GM20000 (cell line): ENCODE measurements around the gene MYOZ1.

Experiments
- DNase-seq: peaks from one replicate; pipeline ENCODE4 v3.0.0; 2012; ENCODE audit warnings: low spot score
- TF ChIP-seq, protein P1 (sequence below): IDR thresholded peaks from 2 replicates; pipeline ENCODE4 v1.5.1; 2012; ENCODE audit warnings: mild to moderate bottlenecking, control low read depth; ENCODE audit errors: extremely low read depth, missing control alignments

MYOZ1 gene

DNA sequence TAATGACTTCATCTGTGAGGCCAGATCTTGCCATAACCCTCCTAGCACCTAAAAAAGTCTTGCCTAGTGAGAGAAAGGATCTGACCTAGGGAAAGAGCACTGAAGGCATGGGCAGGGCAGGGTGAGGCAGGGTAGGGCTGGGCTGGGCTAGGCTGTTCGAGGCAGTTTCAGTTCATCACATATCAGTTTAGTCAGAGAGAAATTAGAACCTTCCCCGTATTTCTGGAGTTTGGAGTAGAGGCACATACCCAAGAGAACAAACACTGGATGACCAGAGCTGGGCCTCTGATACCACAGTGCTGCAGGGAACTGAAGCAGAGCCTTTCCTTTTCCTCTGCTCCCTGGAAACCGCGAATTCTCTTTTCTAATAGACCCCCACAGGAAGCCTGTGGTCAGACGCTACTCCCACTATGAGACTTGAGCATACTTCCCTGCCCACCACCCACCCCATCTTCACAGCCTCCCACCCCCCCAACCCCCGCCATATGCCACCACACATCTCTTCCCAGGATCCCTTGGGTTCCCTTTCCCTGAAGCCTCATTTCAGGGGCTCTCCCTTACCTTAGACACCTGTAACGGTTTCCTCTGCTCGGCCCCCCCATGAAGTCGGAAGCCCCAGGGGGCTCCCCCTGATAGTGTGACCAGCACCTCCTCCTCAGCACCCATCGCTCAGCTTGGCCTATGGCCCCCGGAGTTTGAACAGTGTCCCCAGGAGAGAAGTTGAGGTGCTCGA is 14.1 kb upstream of the MYOZ1 start:
- peak; percentile 54 for DNase-seq
- TF ChIP-seq, protein P1, sequence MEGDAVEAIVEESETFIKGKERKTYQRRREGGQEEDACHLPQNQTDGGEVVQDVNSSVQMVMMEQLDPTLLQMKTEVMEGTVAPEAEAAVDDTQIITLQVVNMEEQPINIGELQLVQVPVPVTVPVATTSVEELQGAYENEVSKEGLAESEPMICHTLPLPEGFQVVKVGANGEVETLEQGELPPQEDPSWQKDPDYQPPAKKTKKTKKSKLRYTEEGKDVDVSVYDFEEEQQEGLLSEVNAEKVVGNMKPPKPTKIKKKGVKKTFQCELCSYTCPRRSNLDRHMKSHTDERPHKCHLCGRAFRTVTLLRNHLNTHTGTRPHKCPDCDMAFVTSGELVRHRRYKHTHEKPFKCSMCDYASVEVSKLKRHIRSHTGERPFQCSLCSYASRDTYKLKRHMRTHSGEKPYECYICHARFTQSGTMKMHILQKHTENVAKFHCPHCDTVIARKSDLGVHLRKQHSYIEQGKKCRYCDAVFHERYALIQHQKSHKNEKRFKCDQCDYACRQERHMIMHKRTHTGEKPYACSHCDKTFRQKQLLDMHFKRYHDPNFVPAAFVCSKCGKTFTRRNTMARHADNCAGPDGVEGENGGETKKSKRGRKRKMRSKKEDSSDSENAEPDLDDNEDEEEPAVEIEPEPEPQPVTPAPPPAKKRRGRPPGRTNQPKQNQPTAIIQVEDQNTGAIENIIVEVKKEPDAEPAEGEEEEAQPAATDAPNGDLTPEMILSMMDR, result no peak

DNA sequence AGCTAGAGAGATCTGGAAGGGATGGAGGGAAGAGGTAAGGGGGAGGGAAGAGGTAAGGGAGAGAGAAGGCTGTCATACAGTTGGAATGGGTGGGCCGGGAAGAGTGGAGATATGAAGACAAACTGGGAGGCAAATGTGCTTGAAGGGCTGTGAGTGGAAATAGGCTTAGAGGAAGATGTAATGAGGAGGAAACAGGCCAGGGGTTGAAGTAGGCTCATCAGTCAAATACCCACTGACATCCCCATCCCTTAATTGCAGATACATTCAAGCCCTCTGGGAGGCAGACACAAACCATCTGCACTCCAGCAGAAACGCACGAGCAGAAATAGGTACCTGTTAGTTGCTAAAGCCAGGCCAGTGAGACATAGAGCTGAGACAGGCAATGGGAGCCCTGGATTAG is 12.4 kb upstream of the MYOZ1 start:
- TF ChIP-seq, protein P1, result peak; percentile 44
- DNase-seq, result peak; percentile 52

DNA sequence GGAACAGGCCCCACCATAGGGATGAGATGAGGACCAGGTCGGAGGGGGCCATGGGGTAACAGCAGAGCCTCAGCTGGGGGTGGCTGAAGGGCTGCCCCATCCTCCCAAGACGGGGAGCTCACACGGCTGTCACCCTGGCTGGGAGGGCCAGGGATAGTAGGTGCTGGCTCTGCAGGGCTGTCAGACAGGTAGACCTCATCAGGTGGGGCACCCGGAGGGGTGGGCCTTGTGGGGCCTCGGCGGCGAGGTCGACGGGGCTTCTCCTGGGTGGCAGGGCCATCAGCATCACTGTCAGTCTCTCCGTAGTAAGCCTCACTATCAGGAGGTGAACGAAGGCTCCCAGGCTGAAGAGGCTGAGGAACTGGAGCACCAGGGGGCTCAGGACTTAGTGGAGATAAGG is 11.9 kb upstream of the MYOZ1 start:
- TF ChIP-seq, protein P1, result no peak
- no peak for DNase-seq

DNA sequence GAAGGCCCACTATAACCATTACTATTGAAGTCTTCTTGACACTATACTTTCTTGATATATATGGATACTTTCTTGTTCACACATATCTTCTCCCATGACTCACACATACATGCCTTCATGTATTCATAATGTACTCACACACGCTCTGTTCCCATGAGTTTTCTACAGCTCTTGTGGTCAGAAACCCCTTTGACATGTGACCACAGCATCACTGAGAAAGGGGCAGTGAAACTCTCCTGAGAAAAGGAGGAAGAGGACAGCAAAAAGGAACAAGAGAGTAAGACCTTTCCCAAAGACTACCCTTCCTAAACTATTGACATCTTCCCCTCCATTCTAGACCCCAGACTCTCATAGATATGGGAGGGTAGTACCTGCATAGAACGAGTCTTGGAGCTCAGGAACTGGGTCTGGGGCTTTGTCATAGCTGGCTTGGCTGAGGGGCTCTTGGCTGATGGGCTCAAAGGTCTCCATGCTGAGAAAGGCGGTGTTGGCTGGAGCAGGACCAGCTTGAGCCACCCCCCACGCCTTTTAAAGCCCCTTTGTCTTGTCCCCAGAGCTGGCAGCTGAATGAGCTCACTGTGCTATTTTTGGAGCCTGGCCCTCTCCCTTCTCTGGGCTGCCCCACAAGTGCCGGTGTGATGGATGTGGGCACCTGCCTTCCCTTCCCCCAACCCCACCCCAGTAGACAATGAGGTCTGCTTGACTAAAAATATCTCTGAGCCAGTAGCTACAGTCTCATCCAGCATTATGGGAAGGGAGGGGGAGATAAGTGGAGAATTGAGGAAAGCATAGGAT is 9.5 kb upstream of the MYOZ1 start:
- TF ChIP-seq, protein P1, result no peak
- DNase-seq, result peak; percentile 69

DNA sequence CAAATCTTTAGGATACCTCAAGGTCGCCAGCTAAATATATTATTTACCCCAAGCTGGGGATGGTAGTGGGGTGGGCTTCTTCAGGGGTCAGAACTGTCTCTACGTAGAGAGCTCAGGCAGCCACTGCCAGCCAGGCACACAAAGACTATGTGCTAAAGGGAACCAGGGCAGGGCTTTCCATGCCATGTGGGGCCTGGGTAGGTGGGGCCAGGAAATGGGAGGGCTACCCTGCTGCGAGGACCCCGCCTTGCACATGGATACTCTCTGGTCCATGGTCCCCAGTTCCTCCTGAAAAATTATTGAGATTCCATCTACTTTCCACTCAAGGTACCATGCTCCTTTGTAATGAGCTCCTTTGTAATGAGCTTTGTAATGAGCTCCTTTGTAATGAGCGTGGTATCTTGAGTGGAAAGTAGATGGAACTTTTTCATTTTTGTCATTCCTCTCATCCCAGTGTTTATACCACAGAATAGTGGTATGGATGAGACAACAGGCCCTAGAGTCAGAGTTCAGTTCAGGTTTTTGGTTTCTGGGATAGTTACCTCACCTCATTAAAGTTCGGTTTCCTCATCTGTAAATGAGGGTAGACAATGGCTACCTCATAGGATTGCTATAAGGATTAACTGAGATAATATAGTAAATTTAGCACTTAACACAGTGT is 8.7 kb upstream of the MYOZ1 start:
- no peak for DNase-seq
- TF ChIP-seq, protein P1, result no peak

DNA sequence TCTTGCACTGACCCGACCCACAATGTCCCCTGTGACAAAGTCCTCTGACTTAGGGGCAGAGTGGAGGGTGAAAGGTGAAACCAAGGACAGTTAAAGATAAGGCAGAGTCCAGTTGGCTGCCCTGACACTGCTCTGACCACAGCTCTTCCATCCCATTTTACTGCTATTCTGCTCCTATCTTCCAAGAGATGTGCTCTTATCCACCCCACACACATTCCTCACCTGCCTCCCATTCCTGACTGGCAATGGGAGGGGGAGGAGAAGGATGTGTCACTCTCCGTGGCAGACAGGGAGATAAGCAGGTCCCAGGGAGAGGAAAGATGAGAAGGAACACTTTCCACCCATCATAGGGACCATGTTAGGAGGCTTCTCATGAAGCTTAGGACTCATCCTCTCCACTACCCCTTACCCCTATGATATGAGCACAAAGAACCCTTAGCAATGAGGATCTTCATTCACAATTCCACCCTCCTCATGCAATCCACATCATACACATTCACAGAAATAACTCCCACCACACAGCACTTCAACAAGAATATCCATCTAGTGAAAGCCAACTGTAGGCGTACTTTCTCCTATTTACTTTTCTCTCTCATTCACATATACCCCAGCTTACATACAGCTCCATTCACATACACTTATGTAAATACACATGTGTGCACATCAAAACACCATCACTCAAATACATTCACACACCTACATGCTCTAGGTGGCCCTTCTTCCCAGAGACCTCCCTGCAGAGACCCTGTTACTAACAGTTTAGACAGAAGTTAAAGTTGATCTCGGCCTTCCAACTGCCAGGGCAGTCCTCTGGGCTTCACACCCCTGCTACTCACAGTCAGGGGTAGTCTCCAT is 7.9 kb upstream of the MYOZ1 start:
- TF ChIP-seq, protein P1, result no peak
- no peak for DNase-seq
